HG02938 (cell line): ENCODE results near the gene KIAA0232.
"Not testable (repeated sequence)": the region's sequence is repeated elsewhere in the genome, so short reads cannot be mapped to it uniquely, and the experiment has no call there.

Experiments
- ATAC-seq: cut with Tn5 transposase; IDR thresholded peaks from one replicate; pipeline ENCODE4 v1.9.1; 2021; ENCODE audit warnings: mild to moderate bottlenecking, moderate library complexity; ENCODE audit not compliant: unreplicated experiment

KIAA0232 gene

DNA sequence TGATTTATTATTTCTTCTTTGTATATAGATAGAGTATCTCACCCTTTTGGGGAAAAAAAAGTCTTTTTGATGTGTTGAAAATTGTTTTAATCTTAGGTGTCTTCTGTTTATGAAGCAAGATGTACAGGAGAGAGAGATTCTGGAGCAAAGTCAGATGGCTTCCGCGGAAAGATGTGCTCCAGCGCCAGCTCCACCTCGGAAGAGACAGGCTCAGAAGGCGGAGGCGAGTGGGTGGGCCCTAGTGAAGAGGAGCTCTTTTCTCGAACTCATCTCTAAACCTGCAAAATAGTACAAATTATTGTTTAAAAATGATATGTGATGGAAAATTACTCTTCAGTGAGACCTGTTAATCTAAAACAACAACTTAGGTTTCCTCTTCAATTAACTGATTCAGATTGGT lies 98.2 kb downstream of the KIAA0232 start:
- no peak for ATAC-seq

DNA sequence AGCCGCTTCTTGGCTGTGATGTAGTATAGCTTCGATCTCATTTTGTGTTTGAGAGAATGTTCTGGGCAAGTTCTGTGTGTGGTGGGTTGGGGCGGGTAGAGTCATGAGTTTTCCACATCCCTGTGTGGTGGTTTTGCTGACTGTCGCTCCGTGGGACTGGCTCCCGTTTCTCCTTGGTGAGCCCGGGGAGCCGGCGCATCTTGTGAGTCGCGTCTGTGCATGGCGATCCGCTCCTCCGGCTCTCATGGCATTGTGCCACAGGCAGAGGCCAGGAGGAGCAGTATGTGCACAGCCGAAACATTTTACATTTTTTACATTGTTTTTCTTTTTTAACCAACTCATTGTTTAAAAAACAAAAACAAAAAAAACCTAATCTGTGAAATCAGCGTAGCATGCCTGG lies 99.4 kb downstream of the KIAA0232 start:
- no peak for ATAC-seq

DNA sequence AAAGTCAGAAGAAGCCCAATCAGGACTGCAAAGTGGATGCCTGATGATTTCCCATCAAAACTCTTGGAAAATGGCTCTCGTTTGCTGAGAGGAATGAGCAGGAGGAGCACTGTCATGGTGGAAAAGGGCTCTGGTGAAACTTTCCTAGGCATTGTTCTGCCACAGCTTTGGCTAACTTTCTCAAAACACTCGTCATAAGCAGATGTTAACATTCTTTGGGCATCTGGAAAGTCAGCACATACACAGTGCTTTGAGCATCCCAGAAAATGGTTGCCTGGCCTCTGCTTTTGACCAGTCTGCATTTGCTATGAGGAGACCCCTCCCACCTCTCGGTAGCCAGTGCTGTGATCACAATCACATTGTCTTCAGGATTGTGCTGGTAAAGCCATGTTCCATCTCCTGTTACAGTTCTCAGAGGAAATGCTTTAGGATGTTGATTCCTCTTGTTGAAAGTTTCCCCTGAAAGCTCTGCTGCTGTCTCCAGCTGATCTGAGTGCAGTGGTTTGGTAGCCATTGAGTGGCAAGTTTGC lies 101.9 kb downstream of the KIAA0232 start:
- no peak for ATAC-seq

DNA sequence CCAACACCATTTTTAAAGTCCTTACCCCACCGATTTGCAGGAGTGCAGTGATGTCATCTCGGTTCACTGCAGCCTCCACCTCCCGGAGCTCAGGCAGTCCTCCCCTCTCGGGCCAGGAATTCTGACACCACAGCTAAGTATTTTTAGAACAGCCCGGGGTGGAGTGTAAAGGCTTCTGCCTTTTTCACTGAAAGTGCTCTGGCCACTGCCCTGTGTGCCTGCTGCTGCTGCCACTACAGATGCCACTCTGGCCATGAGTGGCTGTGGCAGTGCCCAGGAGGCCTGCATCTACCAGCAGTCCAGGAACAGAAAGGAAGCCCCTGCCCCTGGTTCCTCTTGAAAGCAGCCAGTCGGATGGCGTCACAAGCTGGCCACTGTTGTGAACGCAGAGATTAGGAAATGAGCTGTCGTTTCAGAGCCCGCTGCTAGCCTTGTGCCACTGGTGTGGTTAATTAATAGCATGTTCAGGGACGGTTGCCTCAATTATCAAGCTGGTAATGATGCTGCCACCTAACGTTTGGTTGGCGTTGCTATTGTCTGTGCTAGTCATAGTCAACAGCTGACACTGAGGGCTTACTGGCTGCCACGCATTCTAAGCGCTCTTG lies 103.5 kb downstream of the KIAA0232 start:
- ATAC-seq: no peak

DNA sequence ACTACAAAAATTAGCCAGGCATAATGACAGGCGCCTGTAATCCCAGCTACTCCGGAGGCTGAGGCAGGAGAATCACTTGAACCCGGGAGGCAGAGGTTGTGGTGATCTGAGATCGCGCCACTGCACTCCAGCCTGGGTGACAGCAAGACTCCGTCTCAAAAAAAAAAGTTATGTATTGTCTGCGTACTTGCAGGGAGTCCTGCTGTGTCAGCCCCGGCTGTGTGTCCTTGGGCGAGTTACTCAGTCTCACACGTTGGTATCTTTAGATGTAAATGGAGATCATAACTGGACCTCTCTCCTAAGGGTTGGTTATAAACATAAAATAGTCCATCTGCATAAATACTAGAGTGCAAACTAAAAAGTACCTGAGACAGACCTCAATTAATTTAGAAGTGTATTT lies 104.4 kb downstream of the KIAA0232 start:
- no peak for ATAC-seq

DNA sequence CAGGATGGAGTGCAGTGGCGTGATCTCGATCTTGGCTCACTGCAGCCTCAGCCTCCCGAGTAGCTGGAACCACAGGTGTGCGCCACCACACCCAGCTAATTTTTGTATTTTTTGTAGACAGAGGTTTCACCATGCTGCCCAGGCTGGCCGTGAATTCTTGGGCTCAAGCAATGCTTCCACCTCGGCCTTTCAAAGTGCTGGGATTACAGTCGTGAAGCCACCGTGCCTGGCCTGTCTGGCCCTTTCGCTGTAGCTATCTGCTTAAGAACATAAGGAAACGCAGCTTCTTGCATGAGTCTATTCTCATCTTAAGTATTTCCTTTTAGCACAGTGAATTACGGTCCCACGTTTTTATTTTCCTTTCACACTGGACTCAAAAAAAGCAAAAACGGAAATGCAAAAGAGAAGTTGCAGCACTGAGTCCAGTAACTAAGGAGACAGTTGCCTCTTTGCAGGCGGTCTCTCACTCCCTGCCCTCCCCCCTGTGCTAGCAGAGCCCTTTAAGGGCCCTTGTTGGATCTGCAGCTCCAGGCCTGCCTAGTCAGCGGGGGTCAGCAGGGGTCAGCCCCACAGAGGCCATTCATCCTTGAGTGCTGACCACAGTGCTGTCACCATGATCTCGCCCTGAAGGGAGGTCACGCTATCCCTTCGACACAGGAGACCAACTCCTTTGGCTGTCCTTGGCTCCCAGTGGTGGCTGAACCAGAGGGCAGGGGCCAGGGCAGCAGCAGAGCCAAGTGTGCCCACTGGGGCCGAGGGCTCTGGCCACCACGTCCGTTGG lies 105.3 kb downstream of the KIAA0232 start:
- no peak for ATAC-seq

DNA sequence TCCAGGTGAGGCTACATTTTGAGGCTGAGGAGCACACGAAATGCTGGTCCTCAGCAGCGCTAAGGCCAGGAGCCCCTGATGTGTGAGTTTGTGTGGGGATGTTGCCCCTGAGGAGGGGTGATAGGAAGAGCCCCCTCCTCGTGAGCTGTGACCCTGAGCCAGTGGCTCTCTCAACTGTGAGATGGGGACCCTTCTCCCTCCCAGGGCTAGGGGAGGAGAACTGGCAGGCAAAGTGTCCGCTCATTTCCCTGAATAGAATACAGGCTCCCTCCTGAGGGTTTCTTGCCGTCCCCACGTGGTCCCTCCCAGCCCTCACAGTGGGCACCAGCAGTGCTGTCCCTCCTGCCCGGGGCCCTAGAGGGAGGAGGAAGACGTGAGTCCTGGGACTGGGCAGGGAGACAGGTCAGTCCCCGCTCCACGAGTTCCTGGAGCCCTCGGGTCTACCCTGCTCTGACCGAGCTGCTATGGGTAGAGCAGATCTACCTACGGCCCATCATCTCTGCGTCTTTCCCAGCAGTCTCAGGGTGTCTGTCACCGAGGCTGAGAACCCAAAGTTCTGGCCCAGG lies 106.1 kb downstream of the KIAA0232 start:
- ATAC-seq: no peak

DNA sequence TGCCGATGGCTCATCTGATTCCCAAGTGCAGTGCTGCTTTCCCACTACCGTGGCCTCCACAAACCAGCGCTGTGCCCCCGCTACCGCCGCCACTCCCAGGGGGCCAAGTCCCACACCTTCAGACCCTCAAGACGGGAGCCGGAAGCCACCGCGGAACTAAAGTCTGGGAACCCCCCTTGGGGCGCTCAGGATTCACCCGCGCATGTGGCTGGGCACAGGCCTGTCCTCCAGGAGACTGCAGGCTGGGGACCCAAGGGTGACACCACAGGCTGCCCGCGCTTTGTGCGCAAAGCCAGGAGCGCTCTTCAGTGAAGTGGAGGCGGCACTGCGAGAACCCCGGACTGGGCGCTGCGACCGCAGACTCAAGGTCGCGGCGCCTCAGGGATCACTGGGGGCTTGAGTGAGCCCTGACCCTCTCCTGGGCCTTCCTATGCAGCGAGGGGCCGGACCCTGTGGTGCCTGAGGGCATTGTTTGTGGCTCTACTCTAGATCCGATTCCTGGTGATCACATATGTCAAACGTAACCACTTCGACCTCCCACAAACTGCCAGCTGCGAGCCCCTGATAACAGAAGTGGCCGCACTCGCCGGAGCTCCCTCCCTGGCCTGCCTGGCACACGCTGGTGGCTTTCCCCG lies 106.7 kb downstream of the KIAA0232 start:
- ATAC-seq: no peak

DNA sequence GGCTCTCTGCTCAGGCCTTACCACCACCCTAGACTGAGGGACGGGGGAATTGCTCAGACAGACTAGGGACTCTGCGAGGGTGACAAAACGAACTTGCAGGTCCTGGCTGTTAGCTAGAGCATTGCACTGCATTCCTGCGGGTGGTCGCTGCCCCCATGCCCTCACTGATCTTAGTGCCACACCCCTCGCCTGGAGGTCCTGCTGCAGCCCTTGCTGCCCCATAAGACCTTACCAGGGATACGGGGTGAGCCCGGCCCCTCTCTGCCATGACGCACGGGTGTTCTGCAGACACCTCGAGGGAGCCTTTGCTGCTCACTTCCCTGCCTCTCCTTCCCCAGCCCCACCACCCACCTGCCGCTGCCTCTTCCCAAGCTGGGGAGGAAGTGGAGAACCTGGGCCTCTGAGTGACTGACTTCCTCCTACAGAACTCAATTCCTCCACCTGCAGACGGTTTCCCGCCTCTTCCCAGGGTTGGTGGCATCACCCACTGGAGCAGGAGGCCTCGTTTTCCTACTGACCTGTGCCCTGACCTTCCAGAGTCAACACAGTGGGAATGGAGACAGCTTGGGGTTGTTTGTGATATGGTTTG lies 107.3 kb downstream of the KIAA0232 start:
- ATAC-seq: no peak

DNA sequence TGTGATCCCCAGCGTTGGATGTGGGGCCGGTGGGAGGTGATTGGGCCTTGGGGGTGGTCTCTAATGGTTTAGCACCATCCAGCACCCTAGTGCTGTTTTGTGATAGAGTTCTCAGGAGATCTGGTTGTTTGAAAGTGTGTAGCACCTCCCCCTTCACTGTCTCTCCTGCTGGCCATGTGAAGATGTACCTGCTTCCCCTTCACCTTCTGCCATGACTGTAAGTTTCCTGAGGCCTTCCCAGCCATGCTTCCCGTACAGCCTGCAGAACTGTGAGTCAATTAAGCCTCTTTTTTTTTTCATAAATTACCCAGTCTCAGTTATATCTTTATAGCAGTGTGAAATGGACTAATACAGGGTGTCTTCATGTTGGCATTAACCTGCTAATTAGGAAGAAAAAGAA lies 107.8 kb downstream of the KIAA0232 start:
- no peak for ATAC-seq

DNA sequence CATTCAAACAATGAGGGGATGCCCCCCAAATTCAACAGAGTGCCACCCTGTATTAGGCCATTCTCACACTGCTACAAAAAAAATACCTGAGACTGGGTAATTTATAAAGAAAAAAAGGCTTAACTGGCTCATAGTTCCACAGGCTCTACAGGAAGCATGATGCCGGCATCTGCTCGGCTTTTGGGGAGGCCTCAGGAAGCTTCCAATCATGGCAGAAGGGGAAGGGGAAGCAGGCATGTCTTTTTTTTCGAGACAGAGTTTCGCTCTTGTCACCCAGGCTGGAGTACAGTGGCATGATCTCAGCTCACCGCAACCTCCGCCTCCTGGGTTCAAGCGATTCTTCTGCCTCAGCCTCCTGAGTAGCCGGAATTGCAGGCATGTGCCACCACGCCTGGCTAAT lies 108.4 kb downstream of the KIAA0232 start:
- not testable (repeated sequence) for ATAC-seq

DNA sequence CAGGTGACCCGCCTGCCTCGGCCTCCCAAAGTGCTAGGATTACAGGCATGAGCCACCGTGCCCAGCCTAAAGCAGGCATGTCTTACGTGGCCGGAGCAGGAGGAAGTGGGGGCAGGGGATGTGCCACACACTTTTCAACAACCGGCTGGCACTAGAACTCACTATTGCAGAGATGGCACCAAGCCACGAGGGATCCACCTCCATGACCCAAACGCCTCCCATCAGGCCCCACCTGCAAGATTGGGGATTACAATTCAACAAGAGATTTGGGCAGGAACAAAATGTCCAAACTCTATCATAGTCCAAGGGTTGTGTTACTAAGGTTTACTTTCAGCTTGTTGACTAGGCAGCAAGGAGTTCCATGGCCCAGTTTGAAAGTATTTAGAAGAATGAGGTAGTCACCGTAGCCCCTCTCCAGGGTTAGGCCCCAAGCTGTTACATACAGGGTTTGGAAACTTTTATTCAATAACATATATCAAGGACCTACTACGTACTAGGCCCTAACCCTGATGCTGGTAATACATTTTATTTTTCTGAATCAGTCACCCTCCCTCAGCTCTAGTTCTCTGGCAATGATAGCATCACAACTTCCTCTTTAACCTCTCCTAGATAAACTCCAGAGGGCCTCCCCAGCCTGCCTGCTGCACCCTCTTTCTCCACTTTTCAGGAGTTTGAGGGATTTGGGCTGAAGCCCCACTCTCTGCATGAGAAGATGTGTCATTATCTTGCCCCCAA lies 109.1 kb downstream of the KIAA0232 start:
- ATAC-seq: no peak

DNA sequence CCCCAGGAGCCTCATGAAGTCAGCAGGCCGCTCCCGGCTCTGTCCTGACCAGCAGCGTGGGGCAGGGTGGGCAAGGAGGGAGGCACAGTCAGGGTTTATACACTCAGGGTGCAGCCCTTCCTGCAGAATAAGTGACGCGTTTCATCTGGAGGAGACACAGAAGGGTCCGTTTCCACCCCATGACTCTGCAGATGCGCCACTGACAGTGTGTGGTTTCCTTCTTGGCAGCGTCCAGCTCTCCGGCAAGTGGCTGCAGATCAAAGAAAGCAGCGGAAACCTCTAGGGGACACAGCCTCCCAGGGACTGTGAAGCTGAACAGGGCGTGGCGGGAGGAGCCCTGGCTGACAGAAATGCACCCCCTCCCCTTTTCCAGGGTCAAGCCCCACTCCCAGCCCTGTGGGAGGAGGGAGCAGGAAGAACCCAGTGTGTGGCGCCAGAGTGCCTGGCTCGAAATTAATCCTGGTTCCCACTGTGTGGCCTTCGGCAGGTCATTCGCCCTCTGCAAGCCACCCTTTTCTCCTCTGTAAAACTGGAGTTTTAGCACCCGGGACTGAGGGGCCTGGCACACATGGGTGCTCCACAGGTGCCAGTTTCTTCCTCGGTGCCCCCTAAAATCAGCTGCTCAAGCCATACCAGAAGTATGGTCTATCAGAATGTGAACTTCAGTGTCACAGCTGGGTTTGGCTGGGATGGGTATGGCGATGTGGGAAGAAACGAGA lies 109.8 kb downstream of the KIAA0232 start:
- ATAC-seq: no peak

DNA sequence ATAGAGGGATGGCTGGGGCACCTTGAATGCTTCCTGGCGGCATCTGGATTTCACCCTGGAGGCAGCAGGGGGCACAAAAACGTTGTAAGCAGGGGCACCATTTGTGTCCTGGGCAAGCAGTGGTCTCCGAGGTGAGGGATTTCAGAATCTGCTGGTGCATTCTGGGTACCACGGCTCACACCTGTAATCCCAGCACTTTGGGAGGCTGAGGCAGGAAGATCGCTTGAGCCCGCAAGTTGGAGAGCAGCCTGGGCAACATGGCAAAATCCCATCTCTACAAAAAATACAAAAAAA lies 110.3 kb downstream of the KIAA0232 start:
- no peak for ATAC-seq

DNA sequence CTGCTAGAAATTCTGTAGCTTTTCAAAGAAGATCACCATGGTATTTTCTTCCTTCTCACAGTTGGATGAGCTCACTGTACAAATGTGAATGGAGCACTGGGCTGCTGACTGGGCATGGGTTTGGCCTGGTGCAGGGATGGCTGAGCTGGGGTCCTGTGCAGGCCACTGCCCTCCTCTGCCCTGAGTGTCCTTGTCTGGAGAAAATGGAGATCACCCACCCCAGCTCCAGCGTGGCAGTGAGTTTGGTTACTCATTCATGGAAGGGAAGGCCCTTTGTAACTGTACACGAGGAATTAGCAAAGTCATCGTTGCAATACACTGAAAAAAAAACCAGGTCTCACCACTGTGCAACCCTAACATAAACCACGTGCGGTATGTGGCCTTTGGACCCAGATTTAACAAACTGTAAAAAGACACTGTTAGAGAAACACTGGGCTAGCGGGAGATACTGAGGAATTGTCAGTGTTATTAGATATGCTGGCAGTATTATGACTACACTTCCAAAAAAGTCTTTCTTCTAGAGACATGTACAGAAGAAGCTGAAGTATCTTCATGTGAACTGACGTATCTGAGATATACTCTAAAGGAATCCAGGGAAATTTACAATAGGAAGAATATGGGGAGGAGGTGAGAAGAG lies 111.0 kb downstream of the KIAA0232 start:
- no peak for ATAC-seq

DNA sequence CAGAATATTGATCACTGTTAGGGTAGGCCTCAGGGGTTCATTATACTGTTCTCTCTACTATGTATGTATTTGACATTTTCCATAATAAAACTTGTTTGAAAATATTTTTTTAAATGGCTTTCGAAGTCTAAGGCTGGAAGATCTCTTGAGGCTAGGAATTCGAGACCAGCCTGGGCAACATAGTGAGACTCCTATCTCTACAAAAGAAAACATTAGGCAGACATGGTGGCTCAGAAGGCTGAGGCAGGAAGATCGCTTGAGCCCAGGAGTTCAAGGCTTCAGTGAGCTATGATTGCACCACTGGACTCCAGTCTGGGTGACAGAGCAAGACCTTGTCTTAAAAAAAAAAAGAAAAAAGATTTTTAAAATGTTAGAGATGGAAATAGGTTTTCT lies 111.6 kb downstream of the KIAA0232 start:
- no peak for ATAC-seq

DNA sequence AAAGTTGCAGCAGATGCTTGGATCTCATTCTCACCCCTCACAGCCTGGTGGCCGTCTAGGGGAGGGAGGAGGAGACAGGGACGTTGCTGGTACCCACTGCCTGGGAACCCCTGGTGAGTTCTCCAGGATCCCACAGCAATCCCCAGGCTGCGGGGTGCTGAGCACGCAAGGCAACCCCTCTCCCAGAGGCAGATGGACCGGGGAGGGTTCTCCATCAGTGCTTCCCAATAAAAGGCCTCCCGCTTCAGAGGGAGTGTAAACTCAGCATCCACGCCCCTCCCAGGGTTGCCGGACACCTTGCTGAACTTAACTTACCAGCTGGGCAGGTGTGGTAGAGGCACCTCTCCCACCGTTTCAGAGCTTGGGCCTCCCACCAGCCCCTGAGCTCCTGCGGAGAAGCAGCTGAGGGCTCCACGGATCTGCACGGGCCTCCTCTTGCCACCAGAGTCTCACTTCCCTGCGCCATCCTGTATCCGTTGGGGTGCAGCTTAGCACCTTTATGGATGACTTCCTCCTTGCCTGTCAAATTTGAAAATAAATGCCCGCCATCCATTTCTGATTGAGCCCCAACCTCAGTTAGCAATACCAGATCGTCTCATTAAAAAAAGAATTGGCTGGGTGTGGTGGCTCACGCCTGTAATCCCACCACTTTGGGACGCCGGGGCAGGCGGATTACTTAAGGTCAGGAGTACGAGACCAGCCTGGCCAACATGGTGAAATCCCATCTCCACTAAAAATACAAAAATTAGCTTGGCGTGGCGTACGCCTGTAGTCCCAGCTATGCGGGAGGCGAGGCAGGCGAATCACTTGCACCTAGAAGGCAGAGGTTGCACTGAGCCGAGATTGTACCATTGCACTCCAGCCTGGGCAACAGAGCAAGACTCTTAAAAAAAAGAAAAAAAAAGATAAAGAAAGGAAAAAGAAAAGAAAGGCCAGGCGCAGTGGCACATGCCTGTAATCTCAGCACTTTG lies 112.3 kb downstream of the KIAA0232 start:
- no peak for ATAC-seq

DNA sequence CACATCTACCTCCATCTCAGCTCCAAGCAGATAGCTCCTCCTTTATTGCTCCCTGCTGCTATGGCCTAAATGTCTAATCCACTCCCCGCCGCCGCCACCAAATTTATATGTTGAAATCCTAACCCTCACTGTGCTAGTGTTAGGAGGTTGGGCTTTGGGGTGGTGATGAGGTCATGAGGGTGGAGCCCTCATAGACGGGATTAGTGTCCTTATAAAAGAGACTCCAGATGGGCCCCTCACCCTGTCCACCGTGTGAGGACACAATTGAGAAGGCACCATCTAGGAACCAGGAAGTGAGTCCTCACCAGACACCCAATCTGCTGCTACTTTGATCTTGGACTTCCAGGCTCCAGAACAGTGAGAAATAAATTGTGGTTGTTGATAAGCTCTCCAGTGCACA lies 113.5 kb downstream of the KIAA0232 start:
- no peak for ATAC-seq

DNA sequence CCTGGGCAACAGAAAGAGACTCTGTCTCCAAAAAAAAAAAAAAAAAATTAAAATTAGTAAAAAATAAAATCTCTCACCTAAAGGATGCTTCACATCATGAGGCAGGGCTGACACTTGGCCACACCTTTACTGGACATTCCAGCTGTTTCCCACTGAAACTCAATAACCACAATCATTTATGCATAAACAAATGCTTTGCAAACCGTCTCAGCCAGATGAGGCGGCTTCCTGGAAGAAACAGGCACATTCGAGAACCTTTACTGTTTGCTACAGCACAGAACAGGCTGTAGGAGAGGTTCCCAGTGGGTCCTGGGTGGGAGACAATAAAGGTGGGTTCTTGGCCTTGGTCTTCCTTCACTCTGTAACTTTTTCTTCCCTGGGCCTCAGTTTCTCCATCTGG lies 116.2 kb downstream of the KIAA0232 start:
- ATAC-seq: no peak
